GM18511 (cell line): Measurements from ENCODE around the gene AHNAK2.
A peak's percentile ranks its signal among the peaks of the same experiment; 100 is the strongest.
"Not testable (repeated sequence)": the region's sequence is repeated elsewhere in the genome, so short reads cannot be mapped to it uniquely, and the experiment has no call there.

ENCODE experiments used
- ATAC-seq: cut with Tn5 transposase; IDR thresholded peaks from one replicate; pipeline ENCODE4 v1.9.1; 2021; ENCODE audit warnings: mild to moderate bottlenecking, moderate library complexity; ENCODE audit not compliant: unreplicated experiment

The AHNAK2 gene

DNA sequence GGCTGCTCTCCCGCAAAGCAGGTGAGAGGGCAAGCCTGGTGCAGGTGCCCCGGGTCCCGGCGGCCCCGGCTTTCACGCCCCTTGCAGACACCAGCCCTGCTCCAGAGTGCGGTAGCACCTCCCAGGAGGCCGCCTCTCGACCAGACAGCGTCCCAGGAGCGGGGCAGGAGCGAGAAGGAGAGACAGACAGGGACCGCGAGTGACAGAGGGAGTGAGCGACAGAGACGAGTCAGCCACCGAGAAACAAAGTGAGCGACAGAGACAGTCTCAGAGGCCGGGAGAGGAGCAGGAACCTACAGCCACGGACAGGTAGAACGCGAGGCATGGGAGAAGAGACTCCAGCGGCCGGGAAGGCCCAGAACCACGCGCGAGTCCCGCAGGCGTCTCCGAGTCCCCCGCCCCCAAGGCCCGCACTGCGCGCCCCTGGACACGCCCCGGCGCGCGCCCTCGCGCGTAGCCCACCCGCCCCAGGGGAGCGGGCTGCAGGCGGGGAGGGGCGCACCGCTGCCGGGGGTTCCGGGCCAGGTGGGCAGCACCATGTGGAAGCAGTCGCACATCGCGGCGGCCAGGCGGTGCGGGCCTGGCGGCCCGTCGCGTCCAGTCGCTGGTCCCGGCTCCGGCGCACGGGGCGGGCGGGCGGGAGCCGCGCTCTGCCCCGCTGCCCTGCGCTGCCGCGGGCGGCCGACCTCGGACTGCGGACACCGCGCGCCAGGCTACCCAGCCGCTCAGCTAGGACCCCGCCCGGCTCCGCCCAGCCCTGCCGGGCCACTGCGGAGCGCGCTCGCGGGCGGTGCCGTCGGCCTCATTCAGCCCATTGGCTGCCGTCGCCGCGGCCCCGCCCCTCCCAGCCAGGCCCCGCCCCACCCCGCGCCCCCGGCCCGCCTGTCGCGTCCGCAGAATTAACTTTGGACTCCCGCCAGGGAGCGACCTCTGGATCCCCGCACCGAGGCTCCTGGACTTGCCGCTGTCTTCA is at the start of gene AHNAK2:
AHNAK2 (minus strand) TSS at position 694 of the 973 bp plus-strand sequence; CDS start at position 557, 137 bp downstream.
- no peak for ATAC-seq

- ATAC-seq: not testable (repeated sequence)
Measured at GRCh38 chr14:105027718-105028117, 49.5 kb upstream of the AHNAK2 start.

DNA sequence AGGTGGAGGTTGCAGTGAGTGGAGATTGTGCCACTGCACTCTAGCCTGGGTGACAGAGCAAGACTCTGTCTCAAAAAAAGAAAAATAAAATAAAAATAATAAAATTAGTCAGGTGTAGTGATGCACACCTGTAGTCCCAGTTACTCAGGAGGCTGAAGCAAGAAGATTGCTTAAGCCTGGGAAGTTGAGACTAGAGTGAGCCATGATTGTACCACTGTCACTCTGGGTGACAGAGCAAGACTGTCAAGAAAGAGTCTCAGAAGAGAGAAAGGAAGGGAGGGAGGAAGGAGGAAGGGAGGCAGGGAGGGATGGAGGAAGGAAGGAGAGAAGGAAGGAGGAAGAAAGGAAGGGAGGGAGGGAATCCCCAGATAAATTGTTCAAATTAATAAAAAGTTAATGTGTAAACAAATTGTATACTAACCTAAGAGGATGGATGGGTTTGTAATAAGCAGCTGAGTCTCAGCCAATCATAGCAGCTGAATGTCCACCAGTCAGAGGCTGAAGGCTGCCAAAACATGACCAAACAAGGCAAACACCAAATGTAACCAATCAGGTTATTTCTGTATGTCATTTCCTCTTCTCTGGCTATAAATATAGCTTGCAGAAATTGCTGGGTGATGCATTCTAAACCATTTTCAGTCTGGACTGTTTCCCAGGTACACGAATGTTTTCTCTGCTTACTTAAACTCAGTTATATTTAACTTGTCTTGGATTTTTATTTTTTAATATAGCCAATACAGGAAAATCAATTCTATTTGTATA is 48.8 kb upstream of the AHNAK2 start:
- no peak for ATAC-seq

DNA sequence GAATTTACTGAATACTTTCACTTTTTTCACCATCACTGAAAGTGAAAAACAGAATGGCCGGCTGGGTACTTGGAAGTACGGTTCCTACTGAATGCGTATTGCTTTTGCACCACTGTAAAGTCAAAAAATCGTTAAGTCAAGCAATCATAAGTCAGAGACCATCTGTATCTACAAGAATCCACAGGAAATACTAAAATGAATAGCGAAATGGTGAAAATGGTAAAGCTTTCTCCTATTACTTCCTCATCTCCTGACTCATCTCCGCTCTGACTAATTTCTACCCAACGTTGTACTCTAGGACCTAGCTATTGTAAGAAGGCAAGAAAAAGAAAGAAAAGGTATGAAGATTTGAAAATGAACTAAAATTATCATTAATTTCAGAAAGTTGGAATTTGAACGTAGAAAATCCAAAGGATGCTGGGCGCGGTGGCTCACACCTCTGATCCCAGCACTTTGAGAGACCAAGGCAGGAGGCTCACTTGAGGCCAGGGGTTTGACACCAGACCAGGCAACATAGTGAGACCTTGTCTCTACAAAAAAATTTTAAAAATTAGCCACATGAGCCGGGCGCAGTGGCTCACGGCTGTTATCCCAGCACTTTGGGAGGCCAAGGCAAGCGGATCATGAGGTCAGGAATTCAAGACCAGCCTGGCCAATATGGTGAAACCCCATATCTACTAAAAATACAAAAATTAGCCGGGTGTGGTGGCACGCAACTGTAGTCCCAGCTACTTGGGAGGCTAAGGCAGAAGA is 48.0 kb upstream of the AHNAK2 start:
- ATAC-seq: no peak

DNA sequence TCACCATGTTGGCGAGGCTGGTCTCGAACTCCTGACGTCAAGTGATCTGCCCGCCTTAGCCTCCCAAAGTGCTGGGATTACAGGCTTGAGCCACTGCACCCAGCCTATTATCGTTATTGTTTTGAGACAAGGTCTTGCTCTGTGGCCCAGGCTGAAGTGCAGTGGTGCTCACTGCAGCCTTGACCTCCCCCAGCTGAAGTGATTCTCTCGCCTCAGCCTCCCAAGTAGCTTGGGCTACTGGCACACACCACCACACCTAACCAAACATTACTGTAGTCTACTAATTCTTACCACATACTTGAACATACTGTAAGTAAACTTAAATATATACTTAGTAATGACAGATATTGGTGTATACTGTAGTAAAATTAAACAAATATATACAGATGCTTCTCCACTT is 47.3 kb upstream of the AHNAK2 start:
- no peak for ATAC-seq

DNA sequence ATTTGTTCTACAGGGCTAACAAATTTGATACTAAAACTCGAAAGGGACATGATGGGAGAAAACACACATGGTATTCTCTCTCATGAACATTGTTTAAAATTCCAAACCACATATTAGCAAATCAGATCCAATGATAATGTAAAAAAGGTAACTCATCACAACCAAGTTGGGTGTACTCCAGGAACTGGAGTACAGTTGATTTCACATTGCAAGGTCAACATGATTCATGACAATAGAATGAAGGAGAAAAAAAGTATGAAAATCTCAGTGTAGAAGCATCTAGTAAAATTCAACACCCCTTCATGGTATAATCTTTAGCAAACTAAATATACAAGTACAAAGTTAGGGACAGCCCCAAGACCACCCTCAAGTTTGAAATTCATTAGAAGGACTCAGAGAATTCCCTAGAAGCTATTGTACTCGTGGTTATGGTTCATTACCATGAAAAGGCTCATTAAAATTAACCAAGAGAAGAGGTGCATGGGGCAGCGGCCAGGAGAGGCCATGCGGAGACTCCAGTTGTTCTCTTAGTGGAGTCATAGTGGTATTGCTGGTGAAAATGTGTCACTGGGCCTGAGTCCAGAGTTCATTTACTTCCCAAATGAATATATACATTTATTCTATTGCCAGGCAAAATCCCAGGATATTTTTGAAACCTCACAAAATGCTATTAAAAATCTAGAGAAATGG is 45.8 kb upstream of the AHNAK2 start:
- ATAC-seq: no peak

GRCh38 chr14:105023144-105023543 is 45.0 kb upstream of the AHNAK2 start:
- no peak for ATAC-seq

- no peak for ATAC-seq
Measured at GRCh38 chr14:105022276-105022670, 44.1 kb upstream of the AHNAK2 start.

DNA sequence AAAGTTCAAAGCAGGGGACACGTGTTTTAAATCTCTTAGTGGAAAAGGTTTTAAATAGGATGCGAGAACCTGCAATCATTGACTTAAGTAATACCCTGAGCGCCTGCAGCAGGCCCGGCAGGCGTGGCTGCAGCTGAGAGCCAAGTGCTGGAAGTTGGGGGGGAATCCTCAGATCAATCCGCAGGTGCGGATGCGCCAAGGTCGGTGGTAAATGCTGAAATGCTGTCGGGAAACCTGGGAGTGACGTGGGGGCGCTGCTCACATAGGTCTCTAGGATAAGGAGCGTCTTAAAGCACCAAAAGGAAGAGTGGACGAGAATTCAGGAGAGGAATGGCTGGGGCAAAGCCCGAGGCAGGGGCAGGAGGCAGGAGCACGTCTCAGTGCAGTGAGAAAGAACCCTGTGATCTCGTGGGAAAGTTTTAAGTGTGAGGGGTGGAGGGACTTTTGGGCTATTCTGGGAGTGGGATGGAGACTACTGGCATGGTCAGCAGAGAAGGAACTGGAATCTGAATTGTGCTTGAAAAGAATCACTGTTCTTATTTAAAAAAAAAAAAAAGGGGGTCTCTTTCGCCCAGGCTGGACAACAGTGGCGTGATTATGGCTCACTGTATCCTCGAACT is 43.6 kb upstream of the AHNAK2 start:
- no peak for ATAC-seq

GRCh38 chr14:105020815-105021655 is 42.9 kb upstream of the AHNAK2 start, which contains the start of gene CDCA4:
Gene CDCA4 (minus strand): TSS chr14:105021083. CDS start chr14:105011929, 9,154 bp downstream.
- ATAC-seq: peak; percentile 80

GRCh38 chr14:105019861-105020814 is 42.0 kb upstream of the AHNAK2 start:
- ATAC-seq: peak; percentile 33

DNA sequence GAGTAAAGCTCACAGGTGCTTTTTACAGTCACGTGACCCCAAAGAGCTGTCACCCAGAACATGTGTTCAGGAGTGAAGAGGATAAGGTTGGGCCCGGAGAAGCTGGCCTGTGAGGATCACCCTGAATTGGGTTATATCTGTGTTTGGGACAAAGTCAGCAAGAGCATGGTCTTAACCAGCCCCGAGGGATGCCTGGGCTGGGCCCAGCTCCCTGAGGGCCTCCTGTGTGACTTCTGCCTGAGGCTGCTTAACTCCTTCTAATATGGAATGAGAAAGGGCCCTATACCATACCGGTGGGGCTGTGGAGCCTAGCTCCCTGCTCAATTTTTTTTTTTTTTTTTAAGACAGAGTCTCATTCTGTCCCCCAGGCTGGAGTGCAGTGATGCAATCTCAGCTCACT is 40.2 kb upstream of the AHNAK2 start:
- no peak for ATAC-seq

GRCh38 chr14:105015905-105016304 is 37.7 kb upstream of the AHNAK2 start:
- no peak for ATAC-seq

DNA sequence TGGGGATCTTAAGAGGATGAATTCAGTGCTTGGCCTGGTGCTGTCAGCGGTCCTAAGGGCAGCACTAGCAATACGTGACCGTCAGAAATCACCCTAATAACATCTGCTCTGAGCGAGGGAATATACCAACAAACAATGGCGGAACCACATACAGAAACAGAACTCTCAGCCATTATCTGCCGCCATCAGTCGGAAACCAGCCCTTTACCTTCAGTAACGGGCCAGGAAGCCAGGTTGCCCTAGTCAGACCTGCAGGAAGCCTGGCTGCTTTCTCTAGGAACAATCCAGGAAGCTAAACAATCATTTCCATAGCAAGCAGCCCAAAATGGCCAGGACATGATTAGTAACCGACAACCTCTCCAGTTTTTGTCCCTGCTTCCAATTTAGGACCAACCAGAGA is 37.1 kb upstream of the AHNAK2 start:
- no peak for ATAC-seq

- no peak for ATAC-seq
Measured at GRCh38 chr14:105014631-105015030, 36.5 kb upstream of the AHNAK2 start.

DNA sequence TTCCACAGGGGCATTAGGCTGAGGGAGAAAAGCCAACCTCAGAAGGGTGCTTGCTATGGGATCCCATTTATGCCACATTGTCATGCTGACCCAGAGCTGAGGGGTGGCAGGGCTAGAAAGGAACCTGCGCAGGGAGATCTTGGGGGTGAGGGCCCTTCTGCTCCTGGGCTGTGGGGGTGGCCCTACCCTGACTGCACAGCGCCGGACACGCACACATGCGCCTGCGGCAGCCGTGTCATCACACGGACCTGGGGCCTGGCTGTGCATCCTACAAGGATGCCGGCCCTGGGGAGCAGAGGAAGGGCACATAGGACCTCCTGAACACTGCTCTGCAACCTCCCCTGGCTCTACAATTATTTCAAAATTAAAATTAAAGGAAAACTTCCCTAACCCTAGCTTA is 35.9 kb upstream of the AHNAK2 start:
- no peak for ATAC-seq

GRCh38 chr14:105013150-105013785 is 35.1 kb upstream of the AHNAK2 start:
- no peak for ATAC-seq
